ENCODE measurements around the gene ALDH1A2.
"Not testable (repeated sequence)": the region's sequence is repeated elsewhere in the genome, so short reads cannot be mapped to it uniquely, and the experiment has no call there.

The ALDH1A2 gene

DNA sequence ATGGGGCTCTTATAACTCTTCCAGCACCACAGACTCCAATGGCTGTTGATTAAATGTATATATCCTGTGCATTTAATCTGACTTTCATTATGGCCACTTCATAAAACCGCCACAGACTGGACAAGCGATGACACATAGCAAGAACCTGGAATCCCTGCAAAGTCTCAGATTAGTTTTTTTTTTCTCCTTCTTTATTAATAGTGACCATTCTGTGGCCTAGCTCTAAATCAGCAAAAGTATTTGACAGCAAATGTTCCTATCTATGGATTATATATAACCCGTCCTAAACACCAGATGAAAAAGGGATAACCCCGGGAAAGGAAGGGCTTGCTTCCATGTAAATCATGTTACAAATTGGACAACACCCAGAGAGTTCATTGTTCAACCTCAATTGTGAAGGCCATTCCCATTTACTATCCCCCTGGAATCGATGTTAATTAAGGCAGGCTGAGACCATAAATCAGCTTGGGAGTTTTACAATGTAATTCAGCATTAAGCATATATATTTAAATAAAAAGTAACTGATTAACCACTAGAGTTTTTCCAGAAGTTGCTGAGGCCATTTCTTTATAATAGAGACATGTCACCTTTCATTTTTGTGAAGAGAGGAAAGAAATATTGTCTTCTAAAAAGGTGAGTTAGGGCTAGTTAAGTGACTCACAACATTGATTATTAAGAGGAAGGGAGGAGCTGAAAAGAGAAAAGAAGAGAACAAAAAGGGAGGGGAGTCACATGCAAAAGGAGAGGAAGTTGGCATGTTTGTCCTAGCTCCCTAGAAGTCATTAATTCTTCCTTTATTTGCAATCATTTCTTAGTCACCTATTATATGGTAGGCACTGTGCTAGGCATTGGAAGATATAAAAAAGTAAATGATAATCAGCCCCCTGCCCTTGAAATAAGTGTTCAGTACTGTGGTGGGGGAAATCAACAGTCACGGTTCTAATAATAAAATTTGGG lies 26.2 kb downstream of the ALDH1A2 start:
- no peaks in the 10 kb centered on the region for H3K36me3 ChIP-seq (ENCODE audit: control insufficient read depth in 1 of 2, insufficient read depth in 2 of 2, low read length in 2 of 2)
- no peaks in the 10 kb centered on the region for H3K27me3 ChIP-seq (ENCODE audit: low read depth, low read length)
- H3K27ac ChIP-seq (ENCODE audit: low read length), result no peak overlapping the region
- no peak overlapping the region for H3K4me3 ChIP-seq (ENCODE audit: low read depth in 1 of 2, low read length in 2 of 2)
- no peaks in the 10 kb centered on the region for H3K4me1 ChIP-seq (ENCODE audit: control insufficient read depth in 1 of 2, insufficient read depth in 2 of 2, low read length in 2 of 2)
- H3K9me3 ChIP-seq (ENCODE audit: control insufficient read depth in 1 of 2, low read length in 2 of 2), result no peaks in the 10 kb centered on the region

DNA sequence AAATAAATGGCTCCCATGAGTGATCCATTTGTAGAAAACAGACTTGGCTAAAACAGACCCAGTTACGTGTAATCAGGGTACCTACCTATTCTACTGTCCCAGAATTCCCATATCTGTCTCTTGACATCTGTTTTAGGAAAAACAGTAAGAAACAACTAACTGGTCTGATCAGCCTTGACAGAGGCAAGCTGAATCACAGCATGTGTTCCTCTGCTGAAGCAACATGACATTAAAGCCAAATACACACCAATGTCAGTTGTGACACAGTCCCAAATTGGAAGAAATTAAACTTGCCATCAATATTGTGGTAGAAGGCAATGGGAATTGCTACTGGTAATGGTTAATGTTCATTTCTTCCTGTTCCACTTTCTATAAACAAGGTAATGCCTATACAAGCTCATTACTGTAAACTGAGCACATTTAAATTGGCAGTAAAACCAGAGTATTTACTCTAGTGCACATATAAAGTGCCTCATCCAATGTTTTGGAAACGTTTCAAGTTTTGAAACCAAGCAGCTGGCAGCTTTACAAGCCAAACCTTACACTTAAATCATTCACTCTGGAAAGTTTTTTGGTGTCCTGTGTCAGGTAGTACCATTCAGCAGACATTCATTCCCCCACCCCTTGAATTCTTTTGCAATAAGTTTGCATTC lies 27.0 kb downstream of the ALDH1A2 start:
- Histone ChIP-seq H3K36me3 (ENCODE audit: control insufficient read depth in 1 of 2, insufficient read depth in 2 of 2, low read length in 2 of 2) (no peaks in the 10 kb centered on the region), H3K4me3 (ENCODE audit: low read depth in 1 of 2, low read length in 2 of 2) (no peak overlapping the region), H3K9me3 (ENCODE audit: control insufficient read depth in 1 of 2, low read length in 2 of 2) (no peaks in the 10 kb centered on the region), H3K4me1 (ENCODE audit: control insufficient read depth in 1 of 2, insufficient read depth in 2 of 2, low read length in 2 of 2) (no peaks in the 10 kb centered on the region), H3K27me3 (ENCODE audit: low read depth, low read length) (no peaks in the 10 kb centered on the region), H3K27ac (ENCODE audit: low read length) (no peak overlapping the region)

GRCh38 chr15:58037723-58038301 lies 27.7 kb downstream of the ALDH1A2 start:
- H3K4me1 ChIP-seq (ENCODE audit: control insufficient read depth in 1 of 2, insufficient read depth in 2 of 2, low read length in 2 of 2), result no peaks in the 10 kb centered on the region
- H3K36me3 ChIP-seq (ENCODE audit: control insufficient read depth in 1 of 2, insufficient read depth in 2 of 2, low read length in 2 of 2), result no peaks in the 10 kb centered on the region
- no peak overlapping the region for H3K27ac ChIP-seq (ENCODE audit: low read length)
- H3K27me3 ChIP-seq (ENCODE audit: low read depth, low read length), result no peaks in the 10 kb centered on the region
- H3K9me3 ChIP-seq (ENCODE audit: control insufficient read depth in 1 of 2, low read length in 2 of 2), result no peaks in the 10 kb centered on the region
- no peak overlapping the region for H3K4me3 ChIP-seq (ENCODE audit: low read depth in 1 of 2, low read length in 2 of 2)

GRCh38 chr15:58036579-58036978 lies 28.9 kb downstream of the ALDH1A2 start:
- H3K4me3 ChIP-seq (ENCODE audit: low read depth in 1 of 2, low read length in 2 of 2), result no peak overlapping the region
- H3K27ac ChIP-seq (ENCODE audit: low read length), result no peak overlapping the region
- no peaks in the 10 kb centered on the region for H3K36me3 ChIP-seq (ENCODE audit: control insufficient read depth in 1 of 2, insufficient read depth in 2 of 2, low read length in 2 of 2)
- H3K4me1 ChIP-seq (ENCODE audit: control insufficient read depth in 1 of 2, insufficient read depth in 2 of 2, low read length in 2 of 2), result no peaks in the 10 kb centered on the region
- no peaks in the 10 kb centered on the region for H3K9me3 ChIP-seq (ENCODE audit: control insufficient read depth in 1 of 2, low read length in 2 of 2)
- H3K27me3 ChIP-seq (ENCODE audit: low read depth, low read length), result no peaks in the 10 kb centered on the region

- not testable (repeated sequence) for H3K27me3 ChIP-seq (ENCODE audit: low read depth, low read length); H3K4me1 ChIP-seq (ENCODE audit: control insufficient read depth in 1 of 2, insufficient read depth in 2 of 2, low read length in 2 of 2); H3K4me3 ChIP-seq (ENCODE audit: low read depth in 1 of 2, low read length in 2 of 2); H3K36me3 ChIP-seq (ENCODE audit: control insufficient read depth in 1 of 2, insufficient read depth in 2 of 2, low read length in 2 of 2); H3K27ac ChIP-seq (ENCODE audit: low read length)
- peaks cover 7 to 29% of the 10 kb centered on the region in 2 donors for H3K9me3 ChIP-seq (ENCODE audit: control insufficient read depth in 1 of 2, low read length in 2 of 2)
These were observed 37.1 kb downstream of the ALDH1A2 start for GRCh38 chr15:58028392-58028791.

DNA sequence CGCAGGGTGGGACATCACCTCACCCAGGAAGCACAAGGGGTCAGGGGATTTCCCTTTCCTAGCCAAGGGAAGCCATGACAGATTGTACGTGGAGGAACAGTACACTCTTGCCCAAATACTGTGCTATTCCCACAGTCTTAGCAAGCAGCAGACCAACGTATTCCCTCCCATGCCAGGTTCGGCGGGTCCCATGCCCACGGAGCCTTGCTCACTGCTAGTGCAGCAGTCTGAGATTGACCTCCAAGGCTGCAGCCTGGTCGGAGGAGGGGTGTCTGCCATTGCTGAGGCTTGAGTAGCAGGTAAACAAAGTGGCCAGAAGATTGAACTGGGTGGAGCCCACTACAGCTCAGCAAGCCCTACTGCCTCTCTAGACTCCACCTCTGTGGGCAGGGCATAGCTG lies 39.0 kb downstream of the ALDH1A2 start:
- H3K4me1 ChIP-seq (ENCODE audit: control insufficient read depth in 1 of 2, insufficient read depth in 2 of 2, low read length in 2 of 2), result no peaks in the 10 kb centered on the region
- H3K36me3 ChIP-seq (ENCODE audit: control insufficient read depth in 1 of 2, insufficient read depth in 2 of 2, low read length in 2 of 2), result no peaks in the 10 kb centered on the region
- peaks cover 7 to 29% of the 10 kb centered on the region in 2 donors for H3K9me3 ChIP-seq (ENCODE audit: control insufficient read depth in 1 of 2, low read length in 2 of 2)
- peak overlapping the region in 1 of 2 donors; percentile 9 for H3K4me3 ChIP-seq (ENCODE audit: low read depth in 1 of 2, low read length in 2 of 2)
- H3K27ac ChIP-seq (ENCODE audit: low read length), result no peak overlapping the region
- no peaks in the 10 kb centered on the region for H3K27me3 ChIP-seq (ENCODE audit: low read depth, low read length)

DNA sequence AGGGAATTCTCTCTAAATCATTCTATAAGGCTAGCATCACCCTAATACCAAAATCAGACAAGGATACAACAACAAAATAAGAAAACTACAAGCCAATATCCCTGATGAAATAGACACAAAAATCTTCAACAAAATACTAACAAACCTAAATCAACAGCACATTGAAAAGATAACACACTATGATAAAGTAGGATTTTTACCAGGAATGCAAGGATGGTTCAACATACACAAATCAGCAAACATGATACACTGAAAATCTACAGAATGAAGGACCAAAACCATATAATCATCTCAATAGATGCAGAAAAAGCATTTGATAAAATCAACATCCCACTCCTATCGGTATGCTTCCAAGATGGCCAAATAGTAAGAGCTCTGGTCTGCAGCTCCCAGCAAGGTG lies 39.5 kb downstream of the ALDH1A2 start:
- no peaks in the 10 kb centered on the region for H3K27me3 ChIP-seq (ENCODE audit: low read depth, low read length)
- H3K36me3 ChIP-seq (ENCODE audit: control insufficient read depth in 1 of 2, insufficient read depth in 2 of 2, low read length in 2 of 2), result no peaks in the 10 kb centered on the region
- H3K4me1 ChIP-seq (ENCODE audit: control insufficient read depth in 1 of 2, insufficient read depth in 2 of 2, low read length in 2 of 2), result no peaks in the 10 kb centered on the region
- no peak overlapping the region for H3K27ac ChIP-seq (ENCODE audit: low read length)
- peaks cover 7 to 29% of the 10 kb centered on the region in 2 donors for H3K9me3 ChIP-seq (ENCODE audit: control insufficient read depth in 1 of 2, low read length in 2 of 2)
- peak overlapping the region in 1 of 2 donors; percentile 9 for H3K4me3 ChIP-seq (ENCODE audit: low read depth in 1 of 2, low read length in 2 of 2)

- Histone ChIP-seq H3K4me1 (ENCODE audit: control insufficient read depth in 1 of 2, insufficient read depth in 2 of 2, low read length in 2 of 2) (no peaks in the 10 kb centered on the region), H3K27ac (ENCODE audit: low read length) (no peak overlapping the region), H3K9me3 (ENCODE audit: control insufficient read depth in 1 of 2, low read length in 2 of 2) (peaks cover 7 to 25% of the 10 kb centered on the region in 2 donors), H3K4me3 (ENCODE audit: low read depth in 1 of 2, low read length in 2 of 2) (no peak overlapping the region), H3K27me3 (ENCODE audit: low read depth, low read length) (no peaks in the 10 kb centered on the region), H3K36me3 (ENCODE audit: control insufficient read depth in 1 of 2, insufficient read depth in 2 of 2, low read length in 2 of 2) (no peaks in the 10 kb centered on the region)
These were observed 43.9 kb downstream of the ALDH1A2 start for GRCh38 chr15:58021332-58022230.

- H3K36me3 ChIP-seq (ENCODE audit: control insufficient read depth in 1 of 2, insufficient read depth in 2 of 2, low read length in 2 of 2), result no peaks in the 10 kb centered on the region
- peaks cover 0 to 9% of the 10 kb centered on the region in 2 donors for H3K9me3 ChIP-seq (ENCODE audit: control insufficient read depth in 1 of 2, low read length in 2 of 2)
- H3K4me3 ChIP-seq (ENCODE audit: low read depth in 1 of 2, low read length in 2 of 2), result no peak overlapping the region
- no peak overlapping the region for H3K27ac ChIP-seq (ENCODE audit: low read length)
- H3K4me1 ChIP-seq (ENCODE audit: control insufficient read depth in 1 of 2, insufficient read depth in 2 of 2, low read length in 2 of 2), result no peaks in the 10 kb centered on the region
- no peaks in the 10 kb centered on the region for H3K27me3 ChIP-seq (ENCODE audit: low read depth, low read length)
These were observed 45.8 kb downstream of the ALDH1A2 start for GRCh38 chr15:58019503-58020376.

DNA sequence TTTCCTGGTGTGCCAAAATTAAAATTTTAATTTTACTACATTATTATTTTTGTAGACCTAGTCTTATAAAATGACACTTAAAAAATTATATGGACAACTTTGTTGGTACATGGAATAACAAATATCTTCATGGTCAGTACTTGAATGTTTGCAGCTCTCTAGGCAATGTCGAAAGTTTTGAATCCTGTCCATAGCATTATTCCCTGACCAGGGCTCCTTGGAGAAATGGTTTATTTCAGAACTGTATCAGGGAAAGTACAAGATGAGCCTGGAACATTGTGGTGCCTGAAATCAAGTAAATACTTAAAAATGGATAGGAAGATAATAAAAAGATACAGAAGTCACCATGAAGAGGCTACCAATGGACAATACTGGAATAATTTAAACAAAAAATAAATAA lies 47.6 kb downstream of the ALDH1A2 start:
- Histone ChIP-seq H3K4me1 (ENCODE audit: control insufficient read depth in 1 of 2, insufficient read depth in 2 of 2, low read length in 2 of 2) (no peaks in the 10 kb centered on the region), H3K4me3 (ENCODE audit: low read depth in 1 of 2, low read length in 2 of 2) (no peak overlapping the region), H3K27ac (ENCODE audit: low read length) (no peak overlapping the region), H3K27me3 (ENCODE audit: low read depth, low read length) (no peaks in the 10 kb centered on the region), H3K9me3 (ENCODE audit: control insufficient read depth in 1 of 2, low read length in 2 of 2) (no peaks in the 10 kb centered on the region), H3K36me3 (ENCODE audit: control insufficient read depth in 1 of 2, insufficient read depth in 2 of 2, low read length in 2 of 2) (no peaks in the 10 kb centered on the region)
